ENCODE results near the gene AMZ1. TPM values are rescaled to one million over a fixed set of nuclear protein-coding genes. Genes with fewer than 3 reads are reported as not detected.
A peak's percentile ranks its signal among the peaks of the same experiment; 100 is the strongest.

The AMZ1 gene
- polyA plus RNA-seq, 1 donor = 0.34 TPM

GRCh38 chr7:2757361-2757903, 69.4 kb downstream of the AMZ1 start:
- H3K4me1 ChIP-seq (ENCODE audit: control insufficient read depth, insufficient read depth, low read length) = peaks cover 38% of the 10 kb centered on the region
- WGBS (ENCODE audit: insufficient coverage, low lambda C conversion rate) = no CpG with 5 or more reads among the region's 11 CpGs
- H3K36me3 ChIP-seq (ENCODE audit: control insufficient read depth, insufficient read depth, low read length) = peaks cover 4% of the 10 kb centered on the region
- no peak overlapping the region for H3K4me3 ChIP-seq (ENCODE audit: low read length)
- DNase-seq = no peak
- H3K27me3 ChIP-seq (ENCODE audit: control insufficient read depth, insufficient read depth, low read length) = no peaks in the 10 kb centered on the region
- H3K9me3 ChIP-seq (ENCODE audit: control insufficient read depth, low read depth, low read length) = peaks cover 3% of the 10 kb centered on the region
- peak overlapping the region; percentile 92 for H3K27ac ChIP-seq (ENCODE audit: low read length)

DNA sequence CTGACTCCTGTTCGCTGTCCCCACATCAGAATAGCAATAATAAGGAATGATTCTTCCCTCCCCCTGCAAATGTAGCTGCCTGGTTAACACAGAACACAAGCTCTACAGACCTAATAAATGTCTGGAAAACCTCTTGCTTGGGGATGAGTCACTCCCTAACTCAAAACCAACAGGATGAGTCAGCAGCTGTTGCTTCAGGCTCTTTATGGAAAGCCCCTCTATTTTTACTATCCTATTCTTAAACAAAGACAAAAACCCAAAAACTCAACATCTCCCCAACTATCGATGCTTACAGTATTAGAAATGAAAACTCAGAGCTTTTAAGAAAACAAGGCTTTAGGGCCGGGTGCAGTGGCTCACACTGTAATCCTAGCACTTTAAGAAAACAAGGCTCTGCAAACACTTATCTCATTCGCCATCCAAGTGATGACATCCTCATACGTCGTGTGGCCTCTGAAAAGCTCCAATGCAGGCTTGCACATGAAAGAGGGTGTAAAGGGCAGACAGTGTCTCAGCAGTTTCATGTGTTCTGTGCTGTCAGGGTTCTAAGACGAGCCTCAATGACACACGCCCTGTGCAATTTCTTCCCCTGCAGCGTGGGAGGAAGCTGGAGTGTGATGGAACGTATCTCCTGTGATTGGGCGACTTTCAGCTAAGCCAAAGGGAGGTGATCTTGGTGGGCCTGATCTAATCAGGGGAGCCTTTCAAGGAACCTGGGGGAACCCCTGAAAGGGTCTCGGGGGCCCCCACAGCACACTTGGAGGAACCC, 70.1 kb downstream of the AMZ1 start:
- no peak overlapping the region for H3K4me3 ChIP-seq (ENCODE audit: low read length)
- peaks cover 3% of the 10 kb centered on the region for H3K9me3 ChIP-seq (ENCODE audit: control insufficient read depth, low read depth, low read length)
- peak; percentile 91 for DNase-seq
- H3K36me3 ChIP-seq (ENCODE audit: control insufficient read depth, insufficient read depth, low read length) = peaks cover 4% of the 10 kb centered on the region
- H3K27me3 ChIP-seq (ENCODE audit: control insufficient read depth, insufficient read depth, low read length) = no peaks in the 10 kb centered on the region
- 60% methylated on average over 1 of the region's 12 CpGs for WGBS (ENCODE audit: insufficient coverage, low lambda C conversion rate)
- peaks cover 42% of the 10 kb centered on the region for H3K4me1 ChIP-seq (ENCODE audit: control insufficient read depth, insufficient read depth, low read length)
- H3K27ac ChIP-seq (ENCODE audit: low read length) = peak overlapping the region; percentile 92

- peak overlapping the region; percentile 96 for H3K27ac ChIP-seq (ENCODE audit: low read length)
- H3K27me3 ChIP-seq (ENCODE audit: control insufficient read depth, insufficient read depth, low read length) = no peaks in the 10 kb centered on the region
- peaks cover 3% of the 10 kb centered on the region for H3K9me3 ChIP-seq (ENCODE audit: control insufficient read depth, low read depth, low read length)
- peaks cover 4% of the 10 kb centered on the region for H3K36me3 ChIP-seq (ENCODE audit: control insufficient read depth, insufficient read depth, low read length)
- no peak for DNase-seq
- 90% methylated on average over 2 of the region's 18 CpGs for WGBS (ENCODE audit: insufficient coverage, low lambda C conversion rate)
- peaks cover 49% of the 10 kb centered on the region for H3K4me1 ChIP-seq (ENCODE audit: control insufficient read depth, insufficient read depth, low read length)
- H3K4me3 ChIP-seq (ENCODE audit: low read length) = no peak overlapping the region
Measured at GRCh38 chr7:2758673-2759616, 70.9 kb downstream of the AMZ1 start.

GRCh38 chr7:2759736-2760097, 71.7 kb downstream of the AMZ1 start:
- H3K4me1 ChIP-seq (ENCODE audit: control insufficient read depth, insufficient read depth, low read length) = peaks cover 49% of the 10 kb centered on the region

GRCh38 chr7:2760098-2760889, 72.3 kb downstream of the AMZ1 start:
- DNase-seq = peak; percentile 97 to 98
- Histone ChIP-seq H3K36me3 (ENCODE audit: control insufficient read depth, insufficient read depth, low read length) (peaks cover 4% of the 10 kb centered on the region), H3K9me3 (ENCODE audit: control insufficient read depth, low read depth, low read length) (peaks cover 3% of the 10 kb centered on the region), H3K27me3 (ENCODE audit: control insufficient read depth, insufficient read depth, low read length) (no peaks in the 10 kb centered on the region), H3K4me1 (ENCODE audit: control insufficient read depth, insufficient read depth, low read length) (peaks cover 49% of the 10 kb centered on the region), H3K4me3 (ENCODE audit: low read length) (no peak overlapping the region), H3K27ac (ENCODE audit: low read length) (peak overlapping the region; percentile 96)
- no CpG with 5 or more reads among the region's 22 CpGs for WGBS (ENCODE audit: insufficient coverage, low lambda C conversion rate)

More at GRCh38 chr7:2759736-2760097, 71.7 kb downstream of the AMZ1 start:
- Histone ChIP-seq H3K27ac (ENCODE audit: low read length) (peak overlapping the region; percentile 96), H3K9me3 (ENCODE audit: control insufficient read depth, low read depth, low read length) (peaks cover 3% of the 10 kb centered on the region), H3K36me3 (ENCODE audit: control insufficient read depth, insufficient read depth, low read length) (peaks cover 4% of the 10 kb centered on the region), H3K27me3 (ENCODE audit: control insufficient read depth, insufficient read depth, low read length) (no peaks in the 10 kb centered on the region), H3K4me3 (ENCODE audit: low read length) (no peak overlapping the region)
- 11% methylated on average over 3 of the region's 8 CpGs for WGBS (ENCODE audit: insufficient coverage, low lambda C conversion rate)
- no peak for DNase-seq

GRCh38 chr7:2761131-2761624, 73.2 kb downstream of the AMZ1 start:
- Histone ChIP-seq H3K27ac (ENCODE audit: low read length) (peak overlapping the region; percentile 96), H3K9me3 (ENCODE audit: control insufficient read depth, low read depth, low read length) (peaks cover 3% of the 10 kb centered on the region), H3K4me1 (ENCODE audit: control insufficient read depth, insufficient read depth, low read length) (peaks cover 49% of the 10 kb centered on the region), H3K27me3 (ENCODE audit: control insufficient read depth, insufficient read depth, low read length) (no peaks in the 10 kb centered on the region), H3K4me3 (ENCODE audit: low read length) (no peak overlapping the region), H3K36me3 (ENCODE audit: control insufficient read depth, insufficient read depth, low read length) (peaks cover 4% of the 10 kb centered on the region)
- WGBS (ENCODE audit: insufficient coverage, low lambda C conversion rate) = no CpG with 5 or more reads among the region's 19 CpGs
- DNase-seq = no peak

DNA sequence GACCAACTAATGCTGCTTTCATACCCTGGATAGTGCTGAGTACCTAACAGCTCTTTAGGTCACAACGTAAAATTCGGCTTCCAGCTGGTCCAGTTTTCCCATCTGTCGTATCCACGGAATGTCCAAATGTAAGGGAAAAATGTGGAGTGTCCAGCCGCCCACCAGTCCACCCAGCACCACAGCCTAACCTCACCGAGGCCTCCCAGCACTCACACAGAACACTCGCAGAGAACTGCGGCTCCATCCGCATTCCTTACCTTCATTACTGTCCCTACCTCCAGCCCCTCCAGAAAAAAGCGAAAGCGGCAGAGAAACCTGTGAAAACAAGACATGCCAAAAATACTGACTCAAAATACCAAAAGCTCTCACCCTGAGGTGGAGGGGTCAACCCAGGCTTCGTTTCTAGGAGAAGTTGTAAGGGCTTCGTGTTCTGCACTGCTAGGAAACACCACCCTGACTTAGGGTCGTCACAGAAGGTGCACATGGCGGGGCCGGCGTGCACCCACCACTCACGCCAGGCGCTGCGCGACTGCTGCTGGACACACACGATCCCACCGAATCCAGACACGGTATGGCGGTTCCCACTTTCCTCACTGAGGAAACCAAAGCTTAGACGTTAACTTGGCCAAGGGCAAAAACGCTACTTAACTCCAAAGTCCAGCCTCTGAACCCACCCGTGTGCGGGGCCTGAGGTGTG, 73.9 kb downstream of the AMZ1 start:
- peaks cover 49% of the 10 kb centered on the region for H3K4me1 ChIP-seq (ENCODE audit: control insufficient read depth, insufficient read depth, low read length)
- no peak overlapping the region for H3K27ac ChIP-seq (ENCODE audit: low read length)
- 100% methylated on average over 2 of the region's 29 CpGs for WGBS (ENCODE audit: insufficient coverage, low lambda C conversion rate)
- H3K4me3 ChIP-seq (ENCODE audit: low read length) = no peak overlapping the region
- DNase-seq = no peak
- H3K27me3 ChIP-seq (ENCODE audit: control insufficient read depth, insufficient read depth, low read length) = no peaks in the 10 kb centered on the region
- peaks cover 3% of the 10 kb centered on the region for H3K9me3 ChIP-seq (ENCODE audit: control insufficient read depth, low read depth, low read length)
- H3K36me3 ChIP-seq (ENCODE audit: control insufficient read depth, insufficient read depth, low read length) = no peaks in the 10 kb centered on the region

DNA sequence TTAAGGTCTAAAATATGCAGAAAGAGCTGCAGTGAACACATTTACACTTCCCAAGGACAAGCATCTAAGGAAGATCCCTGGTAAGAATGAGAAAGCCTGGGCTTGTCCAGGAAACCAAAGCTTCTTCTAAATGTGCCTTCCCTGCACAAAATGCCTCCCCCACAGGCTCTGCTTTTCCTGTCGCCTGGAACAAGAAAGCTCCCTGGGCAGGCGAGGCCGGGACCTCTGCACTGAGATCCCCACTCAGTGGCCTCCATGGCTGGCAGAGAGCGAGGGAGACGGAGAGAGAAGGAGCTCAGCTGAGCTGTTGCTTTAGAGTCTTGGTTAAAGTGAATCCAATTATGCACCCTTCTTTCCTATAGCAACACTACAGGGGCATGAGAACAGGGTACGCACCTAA, 75.6 kb downstream of the AMZ1 start:
- peaks cover 34% of the 10 kb centered on the region for H3K4me1 ChIP-seq (ENCODE audit: control insufficient read depth, insufficient read depth, low read length)
- WGBS (ENCODE audit: insufficient coverage, low lambda C conversion rate) = no CpG with 5 or more reads among the region's 6 CpGs

DNA sequence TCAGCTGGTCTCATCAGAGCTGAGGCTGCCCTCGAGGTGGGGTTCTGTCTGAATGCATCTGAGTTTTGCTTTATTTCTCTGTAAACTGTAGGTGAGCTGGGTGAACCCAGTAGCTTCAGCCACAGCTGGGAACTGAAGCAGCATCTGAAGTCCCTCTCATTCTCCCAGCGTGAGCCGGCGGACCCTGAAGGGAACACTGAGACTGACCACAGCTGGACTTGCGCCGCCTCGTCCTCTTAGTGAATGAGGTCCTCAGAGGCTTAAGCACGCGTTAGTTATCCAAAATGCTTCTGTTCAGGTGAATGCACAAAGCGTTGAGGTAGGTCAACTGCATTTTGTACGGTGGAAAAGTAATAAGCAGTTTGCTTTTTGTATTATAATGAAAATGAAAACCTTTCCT, 76.6 kb downstream of the AMZ1 start:
- Histone ChIP-seq H3K4me3 (ENCODE audit: low read length) (no peak overlapping the region), H3K27ac (ENCODE audit: low read length) (no peak overlapping the region), H3K9me3 (ENCODE audit: control insufficient read depth, low read depth, low read length) (peaks cover 5% of the 10 kb centered on the region), H3K27me3 (ENCODE audit: control insufficient read depth, insufficient read depth, low read length) (no peaks in the 10 kb centered on the region), H3K4me1 (ENCODE audit: control insufficient read depth, insufficient read depth, low read length) (peaks cover 25% of the 10 kb centered on the region), H3K36me3 (ENCODE audit: control insufficient read depth, insufficient read depth, low read length) (peaks cover 3% of the 10 kb centered on the region)
- no peak for DNase-seq
- no CpG with 5 or more reads among the region's 11 CpGs for WGBS (ENCODE audit: insufficient coverage, low lambda C conversion rate)

More for the DNA sequence above, 75.6 kb downstream of the AMZ1 start:
- DNase-seq = no peak
- Histone ChIP-seq H3K27me3 (ENCODE audit: control insufficient read depth, insufficient read depth, low read length) (no peaks in the 10 kb centered on the region), H3K9me3 (ENCODE audit: control insufficient read depth, low read depth, low read length) (peaks cover 3% of the 10 kb centered on the region), H3K4me3 (ENCODE audit: low read length) (no peak overlapping the region), H3K27ac (ENCODE audit: low read length) (peak overlapping the region; percentile 46), H3K36me3 (ENCODE audit: control insufficient read depth, insufficient read depth, low read length) (peaks cover 3% of the 10 kb centered on the region)
